Measurements from ENCODE around the gene PLA2G10. TPM values are rescaled to one million over a fixed set of nuclear protein-coding genes. Genes with fewer than 3 reads are reported as not detected.

Gene PLA2G10
- total RNA-seq, 1 donor from 2014 or later: not detected

- DNase-seq: no peak
- ATAC-seq: no peak
- intact Hi-C loops (cut with micrococcal nuclease): no loop called here
These were observed 65.1 kb downstream of the PLA2G10 start for GRCh38 chr16:14628806-14629611.

GRCh38 chr16:14627078-14627477 lies 67.0 kb downstream of the PLA2G10 start:
- ATAC-seq: no peak
- intact Hi-C loops (cut with micrococcal nuclease): no loop called here
- DNase-seq: no peak

Other genes starting within 250 kb of the PLA2G10 start
- gene PARN, start 64.0 kb downstream of the PLA2G10 start, total RNA-seq: 17.6 TPM
- 36.3 TPM for gene BFAR, start 61.4 kb downstream of the PLA2G10 start, total RNA-seq
- gene NPIPA3, start 9.1 kb upstream of the PLA2G10 start, total RNA-seq: 2.3 TPM
- 3.4 TPM for gene NPIPA2, start 48.2 kb upstream of the PLA2G10 start, total RNA-seq
- gene NOMO1, start 139.4 kb upstream of the PLA2G10 start, total RNA-seq: 129 TPM
- gene NPIPA1, start 243.1 kb upstream of the PLA2G10 start, total RNA-seq: 46.3 TPM